Naive thymus-derived CD4-positive, alpha-beta T cell (primary cell): ENCODE data around the gene CAMSAP1. TPM values are rescaled to one million over a fixed set of nuclear protein-coding genes. Genes with fewer than 3 reads are reported as not detected.

Experiments used
- ATAC-seq: fragments of 150-1000 bp; cut with Tn5 transposase; 2 replicates; pipeline ENCODE4 v1.10.0; 2021; ENCODE audit warnings: mild to moderate bottlenecking, moderate library complexity
- CTCF ChIA-PET: fragments of 350-600 bp; sonication (Branson Sonifier 250); formaldehyde crosslinking; loops from one replicate; lab custom pipeline; 2021; ENCODE audit warnings: antibody characterized with exemption; lab: Charles Lee
- POLR2A ChIA-PET: fragments of 350-600 bp; sonication (Branson Sonifier 250); formaldehyde crosslinking; loops from one replicate; lab custom pipeline; 2021; ENCODE audit warnings: antibody characterized with exemption, inconsistent platforms; lab: Charles Lee
- DNase-seq, 9 donors: peaks; one replicate each; pipeline versions ENCODE4 v3.0.0 to v3.0.0-alpha.2; 2020 to 2022; ENCODE audit warnings: mixed read lengths in 1 of 9
- H3K27ac ChIP-seq: one replicate; pipeline ENCODE4 v1.7.0; 2013; ENCODE audit warnings: mild to moderate bottlenecking, low read depth, low read length, moderate library complexity
- H3K27me3 ChIP-seq, 2 donors: one replicate each; pipeline ENCODE4 v1.7.0; 2013; ENCODE audit warnings: low read length in 2 of 2, mild to moderate bottlenecking in 2 of 2, moderate library complexity in 2 of 2; ENCODE audit not compliant: control insufficient read depth in 2 of 2, insufficient read depth in 2 of 2
- H3K36me3 ChIP-seq, 3 experiments: 1 replicate in 2 of 3; 2 replicates in 1 of 3; pipeline ENCODE4 v1.7.0; 2013; ENCODE audit warnings: low read length in 3 of 3, mild to moderate bottlenecking in 3 of 3, moderate library complexity in 1 of 3; ENCODE audit not compliant: insufficient read depth in 3 of 3, control insufficient read depth in 2 of 3
- H3K4me1 ChIP-seq, 2 donors: one replicate each; pipeline ENCODE4 v1.7.0; 2013; ENCODE audit warnings: low read length in 2 of 2, mild to moderate bottlenecking in 2 of 2, moderate library complexity in 1 of 2; ENCODE audit not compliant: control insufficient read depth in 2 of 2, insufficient read depth in 2 of 2
- H3K4me3 ChIP-seq: 2 replicates; pipeline ENCODE4 v1.7.0; 2013; ENCODE audit warnings: mild to moderate bottlenecking, low read length
- H3K9me3 ChIP-seq, 3 experiments: 1 replicate in 2 of 3; 2 replicates in 1 of 3; pipeline ENCODE4 v1.7.0; 2013; ENCODE audit warnings: low read length in 3 of 3; ENCODE audit not compliant: control insufficient read depth in 2 of 3
- H3K27ac Mint-ChIP-seq, 9 donors: one replicate each; pipeline ENCODE4 v1.8.0; 2020 to 2022; ENCODE audit warnings: mixed read lengths in 9 of 9, mild to moderate bottlenecking in 8 of 9, moderate library complexity in 5 of 9, inconsistent platforms in 2 of 9
- H3K27me3 Mint-ChIP-seq, 5 donors: one replicate each; pipeline ENCODE4 v1.8.0; 2021 to 2022; ENCODE audit warnings: mixed read lengths in 5 of 5, mild to moderate bottlenecking in 1 of 5
- H3K36me3 Mint-ChIP-seq, 5 donors: one replicate each; pipeline ENCODE4 v1.8.0; 2020 to 2022; ENCODE audit warnings: mixed read lengths in 5 of 5, mild to moderate bottlenecking in 3 of 5, inconsistent platforms in 1 of 5
- H3K4me1 Mint-ChIP-seq, 7 donors: one replicate each; pipeline ENCODE4 v1.8.0; 2020 to 2022; ENCODE audit warnings: mixed read lengths in 7 of 7, mild to moderate bottlenecking in 3 of 7, inconsistent platforms in 1 of 7
- H3K4me3 Mint-ChIP-seq, 10 donors: one replicate each; pipeline ENCODE4 v1.8.0; 2020 to 2022; ENCODE audit warnings: mild to moderate bottlenecking in 10 of 10, mixed read lengths in 10 of 10, moderate library complexity in 6 of 10, inconsistent platforms in 2 of 10
- H3K9me3 Mint-ChIP-seq, 11 donors: one replicate each; pipeline ENCODE4 v1.8.0; 2020 to 2022; ENCODE audit warnings: mixed read lengths in 11 of 11, mild to moderate bottlenecking in 4 of 11, inconsistent platforms in 1 of 11, moderate library complexity in 1 of 11
- intact Hi-C, 2 donors: fragments of 100-400 bp; cut with micrococcal nuclease; formaldehyde crosslinking; loops; one replicate each; pipeline ENCODE4 v1.15.1; 2023
- polyA plus RNA-seq, 2 donors: library from polyadenylated mRNA; unstranded; fragments of 300-500 nt; fragmentation: Illumina TruSeq; gene quantifications; one replicate each; pipeline ENCODE4 v1.2.3, GENCODE V29; 2021
- total RNA-seq, 6 experiments: library from RNA in 5 of 6; stranded (reverse) in 5 of 6; gene quantifications; 1 replicate in 5 of 6; 2 replicates in 1 of 6; pipeline ENCODE4 v1.2.3 and lab custom pipeline; 2021 to 2026

The CAMSAP1 gene
- total and polyA plus RNA-seq, 7 experiments from 2014 or later, result 0.65 to 34.3 (median 21.5) TPM

DNA sequence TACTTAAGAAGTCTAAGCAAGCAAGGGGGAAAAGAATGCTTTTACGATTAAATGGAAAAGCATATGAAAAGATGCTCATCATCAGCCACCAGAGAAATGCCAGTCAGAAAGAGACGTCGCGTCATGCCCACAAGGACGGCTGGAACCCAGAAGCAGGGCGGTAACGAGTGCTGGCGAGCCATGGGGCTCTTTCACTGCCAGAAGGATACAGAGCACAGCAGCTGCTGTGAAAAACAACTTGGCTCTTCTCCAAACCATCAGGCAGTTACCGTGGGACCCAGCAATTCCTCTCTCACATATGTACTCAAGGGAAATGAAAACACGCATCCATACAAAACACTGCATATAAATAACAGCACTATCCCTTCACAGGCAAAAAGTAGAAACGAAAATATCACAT lies 95.5 kb downstream of the CAMSAP1 start:
- peaks cover 4 to 59% (median 29%) of the 10 kb centered on the region in 5 donors for H3K36me3 Mint-ChIP-seq

DNA sequence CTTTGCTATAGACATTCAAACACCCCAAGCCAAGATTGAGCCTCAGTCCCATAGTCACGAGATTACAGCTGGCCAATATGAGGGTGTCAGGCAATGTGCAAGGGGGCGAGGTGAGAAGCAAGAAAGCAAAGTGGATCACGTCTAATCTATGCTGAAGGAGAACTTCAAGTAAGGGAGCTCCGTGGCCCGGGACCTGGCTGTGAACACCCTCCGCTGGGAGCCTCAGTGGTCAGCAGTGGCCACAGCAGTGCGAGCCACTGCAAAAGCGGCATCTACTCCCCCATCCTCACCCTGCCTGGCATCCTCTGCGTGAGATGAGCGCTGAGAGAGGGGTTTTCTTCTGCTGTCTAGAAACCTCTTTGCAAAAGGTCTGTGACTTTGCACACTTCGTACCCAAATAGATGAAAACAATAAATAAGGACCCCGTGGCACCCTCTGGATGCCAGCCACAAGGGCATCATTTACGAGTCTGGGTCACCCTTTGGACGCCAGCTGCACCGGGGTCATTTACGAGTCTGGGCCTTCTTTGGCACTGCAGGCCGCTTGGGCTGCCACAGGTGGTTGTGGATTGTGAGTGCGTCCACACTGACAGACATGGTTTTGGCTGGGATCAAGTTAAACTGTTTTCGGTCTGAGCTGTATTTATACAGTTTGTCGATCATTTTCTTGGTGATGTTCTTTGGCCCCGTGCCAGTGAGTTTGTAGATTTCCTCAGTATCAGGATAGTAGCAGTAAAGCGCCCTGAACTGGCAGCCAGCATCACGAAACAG lies 96.4 kb downstream of the CAMSAP1 start:
- Histone ChIP-seq H3K36me3 (peaks cover 0 to 51% (median 0%) of the 10 kb centered on the region in 3 experiments), H3K9me3 (no peaks in the 10 kb centered on the region), H3K4me3 (no peak overlapping the region), H3K27ac (no peak overlapping the region), H3K4me1 (no peaks in the 10 kb centered on the region), H3K27me3 (no peaks in the 10 kb centered on the region)
- Mint-ChIP-seq H3K27me3 (no peaks in the 10 kb centered on the region), H3K9me3 (no peaks in the 10 kb centered on the region), H3K36me3 (peaks cover 4 to 51% (median 26%) of the 10 kb centered on the region in 5 donors), H3K27ac (no peak overlapping the region), H3K4me1 (peaks cover 0 to 6% (median under 1%) of the 10 kb centered on the region in 7 donors), H3K4me3 (no peak overlapping the region)
- CTCF ChIA-PET, result interaction anchor here (0.6 kb wide), 1 partner anchor 28 kb away, joined by 3 read pairs; no protein-coding TSS in a partner anchor
- ATAC-seq, result no peak
- POLR2A ChIA-PET, result no interaction called here
- intact Hi-C loops, result no loop called here
- DNase-seq, result no peak

More for the DNA sequence above, 95.5 kb downstream of the CAMSAP1 start:
- H3K4me3 ChIP-seq, result no peak overlapping the region
- ChIA-PET CTCF (no interaction called here), POLR2A (no interaction called here)
- H3K27ac ChIP-seq, result no peak overlapping the region
- H3K9me3 Mint-ChIP-seq, result no peaks in the 10 kb centered on the region
- peaks cover 0 to 4% (median 0%) of the 10 kb centered on the region in 7 donors for H3K4me1 Mint-ChIP-seq
- intact Hi-C loops, result no loop called here
- H3K27me3 Mint-ChIP-seq, result no peaks in the 10 kb centered on the region
- H3K27ac Mint-ChIP-seq, result peak overlapping the region in 1 of 9 donors; percentile 46
- no peaks in the 10 kb centered on the region for H3K4me1 ChIP-seq
- H3K27me3 ChIP-seq, result no peaks in the 10 kb centered on the region
- no peaks in the 10 kb centered on the region for H3K9me3 ChIP-seq
- peak overlapping the region in 1 of 10 donors; percentile 16 for H3K4me3 Mint-ChIP-seq
- DNase-seq (no peak), ATAC-seq (no peak)
- peaks cover 0 to 59% (median 3%) of the 10 kb centered on the region in 3 experiments for H3K36me3 ChIP-seq

DNA sequence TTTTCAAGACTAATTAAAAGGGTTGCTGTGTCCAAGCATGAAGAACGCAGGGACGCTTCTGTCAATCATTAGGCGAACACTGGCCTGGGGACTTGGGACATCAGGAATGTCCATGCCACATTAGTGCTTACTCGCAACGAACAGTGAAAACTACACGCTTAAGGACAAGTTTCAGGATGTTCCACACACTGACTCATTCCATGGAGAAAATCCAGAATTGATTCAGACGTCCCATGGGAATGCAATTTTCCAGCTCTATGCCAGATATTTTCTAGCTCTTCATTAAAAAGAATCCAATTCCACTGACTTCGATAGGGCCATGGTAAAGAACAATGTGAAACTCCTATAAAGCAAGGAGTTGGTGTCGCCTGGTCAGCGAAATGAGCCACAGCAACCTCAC lies 98.2 kb downstream of the CAMSAP1 start:
- intact Hi-C loops, result no loop called here
- H3K9me3 Mint-ChIP-seq, result no peaks in the 10 kb centered on the region
- peaks cover 4 to 36% (median 19%) of the 10 kb centered on the region in 5 donors for H3K36me3 Mint-ChIP-seq
- no peak for ATAC-seq
- no peaks in the 10 kb centered on the region for H3K9me3 ChIP-seq
- POLR2A ChIA-PET, result no interaction called here
- H3K4me1 ChIP-seq, result peaks cover 0 to 3% of the 10 kb centered on the region in 2 donors
- no peak overlapping the region for H3K27ac ChIP-seq
- H3K27me3 Mint-ChIP-seq, result no peaks in the 10 kb centered on the region
- H3K4me1 Mint-ChIP-seq, result peaks cover 0 to 16% (median 4%) of the 10 kb centered on the region in 7 donors
- CTCF ChIA-PET, result no interaction called here
- H3K4me3 ChIP-seq, result no peak overlapping the region
- no peak for DNase-seq
- no peaks in the 10 kb centered on the region for H3K27me3 ChIP-seq
- H3K27ac Mint-ChIP-seq, result no peak overlapping the region
- no peak overlapping the region for H3K4me3 Mint-ChIP-seq
- H3K36me3 ChIP-seq, result peaks cover 0 to 34% (median 0%) of the 10 kb centered on the region in 3 experiments

DNA sequence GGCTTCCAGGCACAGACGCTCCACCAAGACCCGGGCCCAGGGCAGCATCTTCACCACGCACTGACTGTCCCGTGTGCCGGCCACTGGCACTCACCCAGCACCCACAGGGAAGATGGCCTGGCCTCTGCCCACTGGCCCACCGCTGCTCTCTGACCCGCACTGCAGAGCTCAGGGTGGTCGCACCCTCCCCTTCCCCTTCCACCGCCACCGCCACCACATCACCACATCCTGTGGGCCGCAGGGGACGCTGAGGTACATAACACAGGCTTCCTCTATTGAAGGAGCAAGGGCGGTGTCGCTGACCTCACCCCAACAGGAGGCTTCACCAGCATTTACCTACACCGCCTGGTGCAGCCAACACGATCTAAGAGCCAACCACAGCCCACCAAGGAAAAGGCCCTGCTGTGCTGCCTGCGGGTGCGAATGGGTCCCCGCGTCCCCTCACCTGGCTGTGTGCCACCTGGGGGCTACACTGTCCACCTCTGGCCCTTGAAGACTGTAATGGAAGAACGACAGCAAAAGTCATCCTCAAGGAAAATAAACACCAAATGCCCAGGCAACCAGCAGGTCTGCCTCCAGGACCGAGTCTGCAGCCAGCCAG lies 101.8 kb downstream of the CAMSAP1 start:
- peaks cover 0 to 3% of the 10 kb centered on the region in 2 donors for H3K4me1 ChIP-seq
- H3K9me3 ChIP-seq, result no peaks in the 10 kb centered on the region
- Mint-ChIP-seq H3K9me3 (peaks cover 0 to 3% (median 0%) of the 10 kb centered on the region in 11 donors), H3K36me3 (peaks cover 0 to 15% (median 3%) of the 10 kb centered on the region in 5 donors), H3K27me3 (no peaks in the 10 kb centered on the region), H3K4me3 (no peak overlapping the region), H3K4me1 (peaks cover 0 to 16% (median 4%) of the 10 kb centered on the region in 7 donors), H3K27ac (no peak overlapping the region)
- ATAC-seq (no peak), DNase-seq (no peak)
- no peak overlapping the region for H3K27ac ChIP-seq
- intact Hi-C loops, result no loop called here
- H3K4me3 ChIP-seq, result no peak overlapping the region
- POLR2A ChIA-PET, result no interaction called here
- peaks cover 0 to 8% (median 0%) of the 10 kb centered on the region in 3 experiments for H3K36me3 ChIP-seq
- CTCF ChIA-PET, result no interaction called here
- H3K27me3 ChIP-seq, result no peaks in the 10 kb centered on the region

DNA sequence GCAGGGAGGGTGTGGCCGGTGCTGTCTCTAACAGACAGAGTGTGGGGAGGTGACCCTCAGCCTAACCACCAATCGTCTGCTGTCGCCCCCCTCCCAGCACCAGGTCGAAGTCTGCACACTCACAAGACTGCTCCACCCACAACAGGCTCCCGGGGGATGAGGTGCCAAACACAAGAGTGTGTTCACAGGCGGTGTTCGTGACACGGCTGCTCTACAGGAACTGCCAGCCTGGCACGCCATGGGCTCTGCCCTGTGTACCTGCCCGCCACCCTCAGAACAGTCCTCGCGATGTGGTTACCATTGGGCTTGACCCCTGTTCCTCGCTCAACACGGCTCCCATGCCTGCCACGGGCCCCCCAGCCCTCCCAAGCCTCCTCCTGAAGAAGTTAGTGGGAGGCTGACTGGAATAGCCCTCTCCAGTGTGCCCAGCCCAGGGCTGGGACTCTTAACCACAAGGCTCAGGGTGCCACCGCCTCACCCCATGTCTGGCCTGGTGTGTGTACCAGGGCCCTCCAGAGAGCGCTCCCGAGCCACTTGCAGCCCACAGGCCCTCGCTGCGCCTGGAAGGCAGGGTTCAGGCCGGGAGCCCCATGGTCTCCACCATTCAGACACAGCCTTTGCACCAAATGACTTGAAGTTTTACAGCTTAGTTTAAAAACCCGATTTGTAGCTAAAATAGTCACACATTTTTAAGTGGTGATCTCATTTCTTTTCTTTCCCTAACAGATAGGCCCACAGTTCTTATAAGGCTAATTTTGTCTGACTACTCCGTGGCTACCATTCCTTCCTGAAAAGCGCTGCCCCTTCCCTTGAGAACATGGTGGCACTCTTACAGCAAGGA lies 102.5 kb downstream of the CAMSAP1 start:
- H3K36me3 ChIP-seq, result peaks cover 0 to under 1% (median 0%) of the 10 kb centered on the region in 3 experiments
- intact Hi-C loops, result no loop called here
- H3K4me3 Mint-ChIP-seq, result no peak overlapping the region
- H3K27me3 ChIP-seq, result no peaks in the 10 kb centered on the region
- H3K36me3 Mint-ChIP-seq, result peaks cover 0 to 9% (median 0%) of the 10 kb centered on the region in 5 donors
- no peaks in the 10 kb centered on the region for H3K27me3 Mint-ChIP-seq
- ChIA-PET POLR2A (interaction anchor here (0.6 kb wide), 1 partner anchor 11 kb away, joined by 3 read pairs; no protein-coding TSS in a partner anchor), CTCF (no interaction called here)
- H3K4me3 ChIP-seq, result no peak overlapping the region
- DNase-seq (no peak), ATAC-seq (no peak)
- H3K9me3 Mint-ChIP-seq, result peaks cover 0 to 3% (median 0%) of the 10 kb centered on the region in 11 donors
- peaks cover 0 to 16% (median 4%) of the 10 kb centered on the region in 7 donors for H3K4me1 Mint-ChIP-seq
- no peaks in the 10 kb centered on the region for H3K9me3 ChIP-seq
- H3K27ac ChIP-seq, result no peak overlapping the region
- H3K27ac Mint-ChIP-seq, result no peak overlapping the region
- peaks cover 0 to 3% of the 10 kb centered on the region in 2 donors for H3K4me1 ChIP-seq

DNA sequence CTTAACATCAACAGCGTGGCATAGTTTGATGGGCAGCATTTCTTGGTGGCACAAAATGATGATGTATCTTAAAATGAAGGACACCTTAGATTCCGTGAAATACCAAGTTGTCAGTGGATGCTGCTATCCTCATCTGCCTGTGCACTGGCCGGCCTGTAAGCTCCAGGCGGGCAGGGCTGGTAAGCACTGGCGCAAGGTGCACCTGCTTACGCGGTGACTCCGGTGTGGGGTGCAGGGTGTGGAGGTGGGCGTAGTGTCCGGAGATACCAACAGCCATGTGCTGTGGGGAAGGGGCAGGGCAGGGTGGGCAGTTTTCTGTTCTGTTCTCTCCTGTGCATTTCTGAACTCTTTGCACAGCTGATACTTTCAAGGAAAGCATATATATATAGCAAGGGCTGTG lies 103.9 kb downstream of the CAMSAP1 start:
- Mint-ChIP-seq H3K4me1 (peaks cover 0 to 16% (median 4%) of the 10 kb centered on the region in 7 donors), H3K36me3 (peaks cover 0 to 11% (median 0%) of the 10 kb centered on the region in 5 donors), H3K4me3 (no peak overlapping the region), H3K9me3 (peaks cover 0 to 3% (median 0%) of the 10 kb centered on the region in 11 donors), H3K27me3 (peaks cover 0 to 2% (median 0%) of the 10 kb centered on the region in 5 donors), H3K27ac (no peak overlapping the region)
- Histone ChIP-seq H3K27ac (no peak overlapping the region), H3K9me3 (no peaks in the 10 kb centered on the region), H3K4me3 (no peak overlapping the region), H3K36me3 (no peaks in the 10 kb centered on the region), H3K4me1 (peaks cover 0 to 3% of the 10 kb centered on the region in 2 donors), H3K27me3 (no peaks in the 10 kb centered on the region)
- ChIA-PET POLR2A (no interaction called here), CTCF (interaction anchor here (1.2 kb wide), 1 partner anchor 8 kb away, joined by 3 read pairs; no protein-coding TSS in a partner anchor)
- no peak for DNase-seq
- intact Hi-C loops, result no loop called here
- ATAC-seq, result no peak
